Activated T-helper 1 cell treated with anti-CD3 and anti-CD28 coated beads, Interleukin-2, amount 50 U/mL, for 16 hours (primary cell): ENCODE measurements around the gene TRIM52.

Experiments
- DNase-seq, 2 donors: peaks; one replicate each; pipeline ENCODE4 v3.0.0-alpha.2; 2020; ENCODE audit warnings: low read depth in 1 of 2, low spot score in 1 of 2

TRIM52 gene

DNA sequence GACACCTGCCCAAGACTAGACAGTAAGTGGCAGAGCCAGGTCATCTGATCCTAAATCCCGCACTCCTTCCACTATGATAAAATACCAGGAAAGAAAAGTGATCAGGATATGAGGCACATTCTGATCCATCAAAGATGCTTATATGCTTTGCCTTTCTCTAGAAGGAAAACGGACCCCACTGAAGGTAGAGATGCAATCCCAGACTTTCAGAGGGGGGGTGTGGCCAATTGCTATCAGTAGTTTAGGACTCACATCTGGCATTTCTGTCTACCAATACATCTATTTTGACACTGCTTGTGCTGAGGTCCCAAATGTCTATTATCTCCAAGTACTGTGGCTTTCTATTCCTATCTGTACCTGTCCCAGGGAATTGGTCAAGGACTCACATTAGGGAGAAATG is 1.7 kb downstream of the TRIM52 start:
- no peak for DNase-seq

DNA sequence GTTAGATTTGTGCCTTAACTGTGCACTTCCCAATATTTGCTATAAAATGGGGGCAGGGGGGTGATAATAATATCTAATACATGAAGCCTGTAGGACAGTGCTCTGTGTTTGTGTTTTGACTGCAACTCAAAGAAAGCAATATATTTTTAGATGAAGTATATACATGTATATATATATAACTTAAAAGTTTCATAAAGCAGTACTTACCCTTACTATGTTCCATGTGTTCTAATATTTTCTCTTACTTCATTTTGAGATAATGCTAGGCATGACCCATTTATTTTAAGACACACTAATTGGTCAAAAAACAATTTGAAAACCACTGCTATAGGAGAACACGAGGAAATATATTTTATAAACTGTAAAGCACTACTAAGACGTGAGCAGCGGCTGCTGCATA is 2.4 kb downstream of the TRIM52 start:
- no peak for DNase-seq

DNA sequence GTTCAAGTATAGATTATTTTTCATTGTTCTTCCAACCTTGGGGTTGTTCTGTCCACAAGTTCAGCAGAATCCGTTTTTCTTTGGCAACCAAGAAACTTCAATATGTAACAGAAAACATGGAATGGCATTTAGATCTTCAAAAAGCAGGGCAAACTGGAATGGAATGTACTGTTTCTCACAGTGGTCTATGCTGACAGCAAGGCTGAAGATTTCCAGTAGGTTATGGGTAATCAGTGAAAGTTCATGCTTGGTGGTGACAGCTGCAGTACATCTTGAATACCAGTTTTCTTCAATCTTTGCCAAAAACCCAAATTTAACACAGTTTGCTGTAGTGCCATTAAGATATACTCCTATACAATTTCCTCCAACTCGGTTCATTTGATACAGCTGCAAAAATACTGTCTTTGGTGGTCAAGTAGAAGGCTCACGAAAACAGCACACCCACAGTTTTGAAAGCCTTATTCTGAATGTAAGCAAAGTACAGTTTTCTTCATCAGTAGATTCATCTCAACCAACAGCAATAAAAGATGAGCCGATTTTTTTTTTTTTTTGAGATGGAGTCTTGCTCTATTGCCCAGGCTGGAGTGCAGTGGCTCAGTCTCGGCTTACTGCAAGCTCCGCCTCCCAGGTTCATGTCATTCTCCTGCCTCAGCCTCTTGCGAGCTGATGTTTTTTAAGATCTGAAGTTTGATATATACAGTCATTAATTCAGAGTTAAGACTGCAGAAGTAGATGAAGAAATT is 4.9 kb downstream of the TRIM52 start:
- no peak for DNase-seq

DNA sequence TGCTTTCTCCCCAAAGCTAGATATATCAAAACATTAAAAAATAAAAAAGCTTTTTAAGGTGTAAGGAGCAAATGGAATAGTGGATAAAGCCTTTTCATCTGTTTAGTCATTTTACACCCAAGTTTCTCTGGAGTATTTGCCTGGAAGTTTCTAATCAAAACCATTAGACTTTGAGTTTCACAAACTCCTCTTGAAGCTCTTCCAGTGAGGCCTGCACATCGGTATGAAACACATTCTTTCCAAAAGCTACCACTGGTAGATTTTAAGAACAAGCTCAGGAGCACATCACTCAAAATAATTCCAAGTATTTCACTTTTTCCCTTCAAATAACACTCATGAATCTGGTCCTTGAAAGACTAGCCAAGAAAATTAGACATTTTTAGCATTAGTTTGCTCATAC is 5.7 kb downstream of the TRIM52 start:
- DNase-seq: no peak

DNA sequence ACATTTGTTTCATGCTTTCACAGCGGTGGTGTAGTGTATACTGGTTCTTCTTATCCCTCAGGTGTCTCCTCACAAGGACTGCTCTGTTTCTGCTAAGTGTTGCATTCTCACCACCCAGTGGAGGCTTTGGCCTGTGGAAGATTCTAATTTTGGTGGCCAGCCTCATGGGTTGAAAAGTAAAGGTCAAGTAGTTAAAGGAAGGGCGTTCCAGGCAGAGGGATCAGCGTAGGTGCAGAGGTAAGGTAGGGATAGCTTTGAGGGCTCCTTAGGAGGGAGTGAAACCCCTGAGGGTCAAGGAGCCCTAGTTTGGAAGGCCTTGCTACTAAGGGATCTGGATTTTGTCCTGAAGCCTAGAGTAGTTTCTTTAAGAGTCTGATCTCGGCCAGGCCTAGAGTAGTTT is 12.7 kb downstream of the TRIM52 start:
- DNase-seq: no peak

DNA sequence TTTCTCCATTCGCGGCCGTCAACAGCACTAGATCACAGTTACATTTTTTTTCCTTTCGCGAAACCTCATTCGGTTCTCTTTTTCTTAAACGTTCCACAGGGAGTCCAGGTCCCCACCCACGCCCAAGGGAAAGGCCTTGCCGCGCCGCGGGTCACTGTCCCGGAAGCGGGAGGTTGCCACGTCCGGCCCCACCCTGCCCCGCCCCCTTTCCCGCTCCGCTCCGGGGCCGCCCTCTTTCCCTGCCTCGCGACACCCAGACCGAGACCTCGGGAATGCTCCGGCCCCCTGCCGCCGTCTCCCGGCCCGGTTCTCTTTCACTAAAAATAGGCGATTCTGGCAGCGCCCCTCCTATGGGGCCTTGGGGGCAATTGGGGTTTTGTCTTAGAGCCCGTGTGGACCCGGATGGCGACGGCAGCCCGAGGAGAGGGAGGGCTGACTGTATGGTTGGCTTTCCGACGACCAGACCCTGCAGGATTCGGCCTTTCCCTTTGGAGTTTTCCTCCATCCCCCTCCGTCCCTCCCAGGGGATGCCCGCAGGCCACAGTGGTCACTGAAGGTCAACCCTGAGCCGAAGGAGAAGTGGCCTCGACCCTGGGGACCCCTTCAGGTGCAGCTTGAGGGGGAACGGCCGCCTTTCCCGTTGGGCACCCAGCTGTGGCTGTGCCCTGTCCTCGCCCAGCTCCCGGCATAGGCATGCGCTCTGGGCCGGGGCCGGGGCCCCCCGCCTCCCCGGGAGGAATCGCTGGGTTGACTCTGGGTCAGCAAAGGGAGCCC is 14.5 kb downstream of the TRIM52 start:
- DNase-seq: peak; percentile 45 to 62

DNA sequence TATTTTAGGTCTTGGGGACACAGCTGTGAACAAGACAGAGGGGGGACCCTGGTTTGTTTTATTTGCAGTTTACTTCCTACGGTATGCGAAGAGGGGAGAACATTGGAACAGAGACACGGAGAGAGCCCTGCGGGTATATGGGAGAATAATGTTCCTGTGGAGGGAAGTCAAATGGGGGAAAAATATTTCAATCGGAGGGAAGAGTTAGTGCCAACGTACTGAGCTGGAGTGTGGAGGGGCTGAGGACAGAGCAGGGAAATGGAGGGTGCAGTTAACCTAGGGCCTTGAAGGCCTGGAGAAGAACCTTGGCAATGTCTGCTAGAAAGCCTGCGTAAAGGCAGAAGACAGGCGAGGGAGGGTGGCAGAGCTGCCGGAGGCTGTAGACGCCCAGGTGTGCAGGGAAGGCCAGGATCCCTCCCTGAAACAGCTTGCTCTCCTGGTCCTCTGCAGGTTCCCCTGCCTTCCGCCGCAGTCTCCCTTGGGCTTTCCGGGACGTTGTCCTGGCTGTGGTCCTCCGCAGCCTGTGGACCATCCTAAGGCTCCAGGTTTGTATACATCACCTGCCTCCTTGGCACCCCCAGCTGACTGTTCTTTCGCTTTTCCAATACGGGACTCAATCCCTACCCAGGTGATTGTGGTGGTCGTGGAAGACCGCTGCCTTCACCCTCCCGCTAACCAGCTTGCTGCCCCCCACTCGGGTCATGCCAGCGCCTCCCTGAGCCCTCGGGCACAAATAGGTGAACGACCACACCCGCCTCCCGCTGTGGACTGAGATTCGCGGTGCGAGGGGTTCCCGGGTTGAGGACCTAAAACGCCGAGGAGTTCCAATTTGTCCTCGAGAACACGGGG is 15.3 kb downstream of the TRIM52 start:
- no peak for DNase-seq

DNA sequence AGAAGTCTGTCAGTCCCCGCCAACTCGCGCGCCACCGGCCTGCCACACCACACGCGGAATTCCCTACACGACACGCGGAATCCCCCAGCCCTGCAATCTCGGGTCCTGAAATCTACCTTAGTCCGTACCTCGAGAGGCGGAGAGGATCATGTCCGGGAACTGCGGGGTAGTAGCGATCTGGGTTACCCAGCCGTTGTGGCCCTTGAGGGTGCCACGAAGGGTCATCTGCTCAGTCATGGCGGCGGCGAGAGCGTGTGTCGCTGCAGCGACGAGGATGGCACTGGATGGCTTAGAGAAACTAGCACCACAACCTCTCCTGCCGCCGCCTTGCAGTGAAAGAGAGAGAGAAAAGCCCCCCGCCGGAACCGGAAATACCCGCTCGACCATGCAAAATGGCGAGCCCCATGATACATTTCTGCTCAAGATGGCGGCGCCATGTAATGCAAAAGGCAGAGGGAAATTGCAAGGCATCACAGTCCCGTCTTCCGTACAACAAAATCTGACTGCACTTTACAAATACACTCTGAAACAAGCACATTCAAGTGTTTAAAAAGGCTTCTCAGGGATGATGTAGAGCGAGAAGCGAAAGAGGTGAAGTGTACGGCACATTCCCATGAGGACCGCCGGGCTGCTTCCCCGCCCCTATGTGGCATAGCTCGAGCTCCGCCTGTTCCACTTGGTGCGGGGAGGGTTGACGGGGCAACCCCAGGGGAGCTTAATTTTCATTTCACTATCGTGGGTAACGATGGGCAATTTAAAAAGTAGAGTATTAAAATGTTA is 17.2 kb downstream of the TRIM52 start, which contains the start of gene RACK1:
RACK1 (minus strand) TSS at position 343 of the 780 bp plus-strand sequence; CDS start at position 237, 106 bp downstream.
- peak; percentile 79 to 81 for DNase-seq

DNA sequence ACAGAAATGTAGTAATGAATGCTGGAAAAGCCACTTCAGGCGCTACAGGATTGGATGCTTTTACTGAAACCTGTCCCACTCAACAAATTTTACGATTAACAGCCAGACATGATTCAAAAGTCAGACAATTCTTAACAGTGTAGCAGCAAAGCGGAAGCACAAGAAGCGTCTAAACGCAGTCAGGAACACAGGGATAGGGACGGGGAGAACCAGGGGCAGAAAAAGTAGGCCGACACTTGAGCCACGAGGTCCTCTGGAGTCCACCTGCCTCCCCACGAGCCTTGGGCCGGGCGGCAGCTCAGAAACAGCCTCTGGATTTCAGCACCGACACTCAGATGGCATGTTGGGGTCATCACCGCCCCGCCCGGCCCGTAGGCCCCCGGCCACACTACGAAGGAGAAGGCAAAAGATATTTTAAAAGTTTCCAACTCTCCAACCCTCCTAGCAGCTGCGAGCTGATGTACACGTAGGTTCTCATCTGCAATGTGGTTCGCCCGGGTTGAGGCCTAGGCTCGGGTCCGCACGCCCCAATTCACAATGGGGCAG is 17.9 kb downstream of the TRIM52 start:
- no peak for DNase-seq

DNA sequence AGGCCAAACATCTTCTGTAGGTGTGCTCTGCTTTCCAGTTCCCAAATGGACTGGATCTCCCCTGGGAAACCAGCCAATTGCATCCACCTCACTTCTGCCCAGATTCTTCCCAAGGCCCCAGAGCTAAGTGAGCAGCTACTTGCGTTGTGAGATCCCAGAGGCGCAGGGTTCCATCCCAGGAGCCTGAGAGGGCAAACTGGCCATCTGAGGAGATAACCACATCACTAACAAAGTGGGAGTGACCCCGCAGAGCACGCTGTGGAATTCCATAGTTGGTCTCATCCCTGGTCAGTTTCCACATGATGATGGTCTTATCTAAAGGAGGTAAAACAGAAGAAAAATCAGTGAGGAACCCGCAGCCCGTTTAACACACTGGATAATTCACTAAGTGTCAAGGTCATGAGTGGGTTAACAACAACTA is 18.9 kb downstream of the TRIM52 start:
- DNase-seq: no peak

DNA sequence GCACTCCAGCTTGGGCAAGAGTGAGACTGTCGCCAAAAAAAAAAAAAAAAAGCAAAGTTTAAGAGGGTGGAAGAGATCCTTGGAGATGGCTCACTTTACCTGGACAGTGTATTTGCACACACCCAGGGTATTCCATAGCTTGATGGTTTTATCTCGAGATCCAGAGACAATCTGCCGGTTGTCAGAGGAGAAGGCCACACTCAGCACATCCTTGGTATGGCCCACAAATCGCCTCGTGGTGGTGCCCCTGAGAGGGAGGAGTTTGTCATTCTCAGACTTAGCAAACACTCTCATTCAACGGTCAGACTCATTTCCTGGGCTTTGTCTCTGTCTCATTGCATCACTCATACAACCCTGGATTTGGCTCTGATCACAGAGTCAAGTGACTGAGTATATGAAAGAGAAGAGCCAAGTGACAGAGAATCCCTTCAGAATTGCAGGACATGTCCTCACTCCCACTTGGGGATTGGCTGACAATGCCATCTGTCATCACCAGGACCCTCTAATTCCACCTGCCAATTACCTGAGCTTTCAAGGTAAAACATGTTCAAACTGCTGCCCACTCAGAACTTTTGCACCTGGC is 19.5 kb downstream of the TRIM52 start:
- no peak for DNase-seq

DNA sequence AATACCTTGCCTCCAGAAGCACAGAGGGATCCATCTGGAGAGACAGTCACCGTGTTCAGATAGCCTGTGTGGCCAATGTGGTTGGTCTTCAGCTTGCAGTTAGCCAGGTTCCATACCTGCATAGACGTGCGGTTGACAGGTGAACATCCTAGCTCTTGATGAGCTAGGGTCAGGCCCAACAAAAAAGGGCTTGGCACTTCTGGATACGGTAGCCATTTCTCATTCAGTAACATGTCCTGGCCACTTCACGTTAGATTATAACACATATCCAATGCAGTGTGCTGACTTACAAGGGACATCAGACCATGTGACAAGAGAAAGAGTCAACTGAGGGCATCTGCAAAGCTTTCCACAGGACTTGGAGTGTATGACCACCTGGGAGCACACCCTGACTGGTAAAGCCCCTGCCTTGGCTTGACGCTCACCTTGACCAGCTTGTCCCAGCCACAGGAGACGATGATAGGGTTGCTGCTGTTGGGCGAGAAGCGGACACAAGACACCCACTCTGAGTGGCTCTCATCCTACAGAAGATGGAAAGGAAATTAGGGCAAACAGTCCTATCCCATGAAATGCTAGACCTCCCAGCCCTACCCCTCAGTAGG is 21.8 kb downstream of the TRIM52 start:
- DNase-seq: no peak

DNA sequence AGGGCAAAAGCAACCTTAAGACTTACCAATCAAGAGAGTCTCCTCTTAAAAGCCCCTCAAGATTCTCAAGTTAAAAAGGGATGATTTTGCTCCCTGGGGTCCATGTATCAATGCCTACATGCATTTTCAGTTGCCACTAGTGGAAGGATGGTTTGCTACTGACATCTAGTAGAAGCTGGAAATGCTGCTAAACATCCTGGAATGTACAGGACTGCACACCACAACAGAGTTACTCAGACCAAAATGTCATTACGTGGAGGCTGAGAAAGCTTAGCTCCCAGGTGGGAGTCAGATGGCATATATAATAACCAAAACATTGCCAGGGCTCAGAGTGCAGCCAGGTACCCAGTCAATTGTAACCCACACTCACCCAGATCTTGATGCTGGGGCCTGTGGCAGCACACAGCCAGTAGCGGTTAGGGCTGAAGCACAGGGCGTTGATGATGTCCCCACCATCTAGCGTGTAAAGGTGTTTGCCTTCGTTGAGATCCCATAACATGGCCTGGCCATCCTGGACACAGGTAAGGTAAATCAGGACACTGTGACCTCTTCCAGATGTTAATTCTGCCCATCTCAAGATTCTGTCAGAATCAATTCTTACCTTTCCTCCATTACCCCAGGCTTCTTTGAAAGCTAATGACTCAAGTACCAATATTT is 23.1 kb downstream of the TRIM52 start:
- DNase-seq: no peak

DNA sequence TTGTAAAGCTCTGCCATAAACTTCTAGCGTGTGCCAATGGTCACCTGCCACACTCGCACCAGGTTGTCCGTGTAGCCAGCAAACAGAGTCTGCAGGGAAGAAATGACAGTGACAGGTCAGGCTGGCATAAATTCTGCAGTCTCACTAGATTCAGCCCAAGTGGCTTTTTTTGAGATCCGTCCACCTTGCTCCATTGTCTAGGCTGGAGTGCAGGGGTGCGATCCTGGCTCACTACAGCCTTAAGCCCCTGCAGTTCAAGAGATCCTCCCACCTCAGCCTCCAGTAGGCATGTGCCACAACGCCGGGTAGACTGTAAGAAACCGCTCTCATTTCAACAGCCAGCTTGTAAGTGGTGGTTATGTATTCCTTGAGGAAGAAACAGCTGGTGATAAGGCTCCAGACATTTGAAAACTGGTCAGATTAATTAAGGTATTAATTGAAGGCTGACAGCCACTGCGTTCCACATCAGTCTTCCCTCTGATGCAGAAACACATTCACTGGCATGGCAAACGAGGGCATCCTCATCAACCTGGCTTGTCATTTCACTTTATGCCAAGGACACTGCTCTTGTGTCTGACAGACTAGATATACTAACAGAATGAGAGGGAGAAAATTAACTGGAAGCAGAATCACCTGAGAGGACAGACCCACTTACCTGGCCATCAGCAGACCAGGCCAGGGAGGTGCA is 23.8 kb downstream of the TRIM52 start:
- DNase-seq: no peak

DNA sequence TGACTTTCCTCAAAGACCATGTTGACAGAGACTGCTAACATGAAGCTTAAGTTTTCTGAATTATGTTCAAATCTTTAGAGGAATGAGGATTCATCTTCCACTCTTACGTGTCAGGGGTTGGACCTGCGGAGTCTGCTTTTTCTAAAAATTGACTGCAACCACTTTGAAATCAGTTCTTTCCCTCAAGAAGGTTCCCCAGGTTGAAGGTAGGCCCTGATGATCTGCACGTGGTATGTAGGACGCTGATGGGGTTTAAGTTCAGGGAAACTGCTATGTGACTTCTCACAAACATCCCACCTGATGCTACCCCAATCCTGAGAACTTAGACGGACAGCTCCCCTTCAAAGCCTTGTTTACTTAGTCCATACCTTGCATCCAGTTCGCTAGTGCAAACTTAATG is 24.5 kb downstream of the TRIM52 start:
- no peak for DNase-seq

DNA sequence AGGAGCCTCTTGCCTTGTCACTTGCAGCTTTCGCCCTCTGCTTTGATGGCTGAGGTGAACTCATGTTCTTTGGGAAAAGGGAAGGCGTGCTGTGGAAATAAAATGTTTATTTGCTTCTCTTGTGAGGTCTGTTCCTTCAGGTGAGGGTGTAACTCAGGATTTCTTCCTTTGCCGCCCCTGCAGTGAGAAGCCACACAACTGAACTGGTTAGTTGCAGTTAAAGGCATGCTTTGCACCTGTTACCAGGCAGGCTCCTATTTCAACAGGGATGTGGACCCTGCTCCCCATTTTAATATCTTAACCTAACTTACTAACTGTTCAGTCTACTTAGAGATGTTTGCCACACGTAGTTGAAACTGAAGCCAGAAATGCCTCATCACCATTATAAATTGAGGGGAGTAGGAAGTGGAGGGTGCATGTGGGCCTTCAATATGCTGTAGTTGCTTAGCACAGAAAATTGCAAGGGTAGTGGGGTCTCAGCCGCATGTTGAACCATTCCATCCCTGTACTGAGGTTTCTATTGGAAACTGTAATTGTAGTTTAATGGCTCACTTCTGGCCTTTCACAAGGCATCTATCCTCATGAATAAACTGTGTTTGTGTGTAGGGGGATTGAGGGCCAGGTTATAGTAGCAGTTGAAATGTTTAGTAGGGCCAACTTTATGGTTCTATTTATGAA is 25.1 kb downstream of the TRIM52 start:
- DNase-seq: no peak

DNA sequence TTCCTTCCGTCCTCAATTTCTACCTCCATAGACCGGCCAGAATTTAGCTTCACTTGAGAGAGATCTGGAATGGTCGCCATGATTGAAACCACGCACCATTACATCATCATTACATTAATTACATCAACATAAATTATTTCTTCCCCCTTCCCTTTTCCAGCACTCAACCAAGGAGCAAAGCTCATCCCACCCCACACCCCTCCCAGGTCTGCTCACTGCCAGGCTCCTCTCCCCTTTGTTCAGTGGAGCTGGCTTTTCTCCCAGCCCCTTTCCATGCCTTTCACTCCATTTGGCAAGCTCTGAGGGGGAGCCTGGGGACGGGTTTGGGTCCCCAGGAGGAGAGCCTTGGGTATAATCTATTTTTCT is 25.6 kb downstream of the TRIM52 start:
- no peak for DNase-seq
